IPS-18a (cell line): ENCODE data around the gene BDH2.

Experiments
- H3K27ac ChIP-seq: one replicate; pipeline ENCODE4 v1.5.1; 2013; ENCODE audit warnings: low read length
- H3K27me3 ChIP-seq: one replicate; pipeline ENCODE4 v1.6.1; 2013; ENCODE audit warnings: mild to moderate bottlenecking, low read length; ENCODE audit not compliant: control insufficient read depth, insufficient read depth
- H3K36me3 ChIP-seq: one replicate; pipeline ENCODE4 v1.6.1; 2013; ENCODE audit warnings: low read depth, low read length; ENCODE audit not compliant: control insufficient read depth
- H3K4me1 ChIP-seq: one replicate; pipeline ENCODE4 v1.6.1; 2013; ENCODE audit warnings: low read depth, low read length; ENCODE audit not compliant: control insufficient read depth
- H3K4me3 ChIP-seq: one replicate; pipeline ENCODE4 v1.5.1; 2013; ENCODE audit warnings: low read length
- H3K9ac ChIP-seq: one replicate; pipeline ENCODE4 v1.6.1; 2013; ENCODE audit warnings: mild to moderate bottlenecking, low read length, moderate library complexity
- H3K9me3 ChIP-seq: one replicate; pipeline ENCODE4 v1.6.1; 2013; ENCODE audit warnings: low read depth, low read length; ENCODE audit not compliant: control insufficient read depth

The BDH2 gene

DNA sequence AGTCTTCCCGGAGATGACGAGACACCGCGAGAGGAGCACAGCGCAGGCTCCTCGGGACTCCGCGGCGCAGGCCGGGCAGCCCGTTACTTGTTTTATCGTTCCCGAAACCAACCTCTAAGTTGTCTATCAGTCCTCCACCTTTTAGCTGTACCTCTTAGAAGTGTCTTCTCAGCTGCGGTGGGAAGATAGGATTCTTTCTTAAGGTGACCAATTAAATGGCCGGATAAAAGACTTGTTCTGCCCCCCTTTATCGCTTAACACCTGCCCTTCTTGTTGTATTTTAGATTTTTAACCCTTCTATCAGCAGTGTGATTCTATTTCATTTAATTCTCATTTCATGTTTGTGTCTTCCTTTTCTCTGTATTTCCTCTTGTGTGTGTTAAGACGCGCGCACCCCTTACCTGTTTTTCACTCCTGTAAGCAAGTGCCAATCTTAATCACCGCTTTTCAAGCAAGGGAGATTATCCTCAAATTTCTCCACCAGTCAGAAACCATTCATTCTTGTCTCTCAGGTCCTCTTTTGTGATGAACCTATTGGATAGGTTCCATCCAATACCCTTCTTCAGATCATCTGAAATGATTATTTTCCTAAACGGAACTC lies 22.8 kb downstream of the BDH2 start, which contains the start of gene SLC9B2:
Gene SLC9B2, minus strand, starts transcription at position 15 of the 601 bp plus-strand sequence. CDS start 9,211 bp downstream, outside the sequence.
- Histone ChIP-seq H3K27me3 (peaks cover 35% of the 10 kb centered on the region), H3K4me3 (peak within 1 kb of the TSS; percentile 69), H3K4me1 (peaks cover 8% of the 10 kb centered on the region), H3K9ac (peak within 1 kb of the TSS; percentile 72), H3K27ac (no peak within 1 kb of the TSS), H3K36me3 (no peaks in the 10 kb centered on the region), H3K9me3 (no peaks in the 10 kb centered on the region)

DNA sequence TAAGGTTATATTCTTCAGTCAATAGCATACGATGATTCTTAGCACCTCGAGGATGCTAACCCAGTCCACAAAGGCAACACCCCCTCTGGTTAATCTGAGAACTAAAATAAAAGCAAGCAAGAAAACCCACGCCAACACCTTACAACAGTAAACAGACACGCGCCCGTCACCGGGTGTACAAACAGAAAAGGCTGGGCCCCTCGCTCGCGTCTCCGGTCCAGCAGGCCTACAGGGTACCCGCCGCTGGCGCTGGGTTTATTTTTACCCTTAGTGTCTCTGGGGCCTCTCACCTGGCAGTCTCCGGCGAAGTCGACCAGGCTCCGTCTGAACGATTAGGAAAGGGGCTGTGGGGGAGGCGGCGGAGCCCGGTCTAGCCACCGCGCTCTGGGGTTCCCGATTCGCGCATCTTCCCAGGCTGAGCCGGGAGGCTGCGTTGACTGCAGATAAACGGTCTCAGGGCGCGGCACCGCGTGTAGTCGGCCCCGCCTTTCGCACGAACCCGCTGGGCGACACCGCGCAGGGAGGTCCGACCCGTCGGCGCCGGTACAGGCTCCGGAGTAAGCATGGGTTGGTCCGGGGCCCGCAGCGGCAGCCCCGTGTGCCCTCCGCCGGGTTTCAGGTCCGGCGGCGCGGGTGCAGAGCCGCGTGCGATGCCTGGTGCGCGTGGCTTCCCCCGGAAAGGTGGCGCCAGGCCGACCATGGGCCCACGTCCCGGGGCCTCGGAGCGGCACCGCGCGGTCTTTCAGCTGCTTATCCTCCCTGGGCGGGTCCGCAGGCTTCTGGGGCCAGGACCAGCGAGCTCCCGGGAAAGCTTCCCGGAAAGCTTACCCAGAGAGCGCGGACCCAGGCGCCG lies 23.5 kb downstream of the BDH2 start:
- Histone ChIP-seq H3K9me3 (no peaks in the 10 kb centered on the region), H3K36me3 (no peaks in the 10 kb centered on the region), H3K27me3 (peaks cover 35% of the 10 kb centered on the region), H3K4me1 (peaks cover 8% of the 10 kb centered on the region), H3K4me3 (peak overlapping the region; percentile 69), H3K27ac (no peak overlapping the region), H3K9ac (peak overlapping the region; percentile 72)

DNA sequence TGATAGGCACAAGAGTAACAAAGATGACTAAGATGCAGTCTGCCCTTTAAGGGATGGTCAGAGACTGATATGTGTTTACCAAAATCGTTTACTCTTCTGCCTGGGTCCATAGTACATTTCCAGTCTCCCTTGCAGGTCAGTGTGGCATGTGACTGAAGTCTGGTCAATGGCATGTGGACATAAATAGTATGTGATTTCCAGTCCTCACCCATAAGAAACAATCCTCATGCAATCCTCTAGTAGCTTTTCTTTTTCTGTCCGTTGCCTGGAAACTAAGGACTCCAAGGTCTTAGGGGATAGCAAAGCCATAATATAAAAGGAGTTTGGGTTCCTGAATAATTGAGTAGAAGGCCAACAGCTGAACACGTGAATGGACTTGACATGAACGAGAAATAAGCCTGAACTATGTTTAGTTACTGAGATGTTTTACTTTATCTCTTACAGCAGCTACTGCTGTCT lies 24.2 kb downstream of the BDH2 start:
- Histone ChIP-seq H3K36me3 (no peaks in the 10 kb centered on the region), H3K4me3 (peak overlapping the region; percentile 69), H3K9me3 (no peaks in the 10 kb centered on the region), H3K27ac (no peak overlapping the region), H3K4me1 (peaks cover 8% of the 10 kb centered on the region), H3K27me3 (peaks cover 35% of the 10 kb centered on the region), H3K9ac (peak overlapping the region; percentile 72)

GRCh38 chr4:103074744-103075434 lies 24.7 kb downstream of the BDH2 start:
- peak overlapping the region; percentile 69 for H3K4me3 ChIP-seq

DNA sequence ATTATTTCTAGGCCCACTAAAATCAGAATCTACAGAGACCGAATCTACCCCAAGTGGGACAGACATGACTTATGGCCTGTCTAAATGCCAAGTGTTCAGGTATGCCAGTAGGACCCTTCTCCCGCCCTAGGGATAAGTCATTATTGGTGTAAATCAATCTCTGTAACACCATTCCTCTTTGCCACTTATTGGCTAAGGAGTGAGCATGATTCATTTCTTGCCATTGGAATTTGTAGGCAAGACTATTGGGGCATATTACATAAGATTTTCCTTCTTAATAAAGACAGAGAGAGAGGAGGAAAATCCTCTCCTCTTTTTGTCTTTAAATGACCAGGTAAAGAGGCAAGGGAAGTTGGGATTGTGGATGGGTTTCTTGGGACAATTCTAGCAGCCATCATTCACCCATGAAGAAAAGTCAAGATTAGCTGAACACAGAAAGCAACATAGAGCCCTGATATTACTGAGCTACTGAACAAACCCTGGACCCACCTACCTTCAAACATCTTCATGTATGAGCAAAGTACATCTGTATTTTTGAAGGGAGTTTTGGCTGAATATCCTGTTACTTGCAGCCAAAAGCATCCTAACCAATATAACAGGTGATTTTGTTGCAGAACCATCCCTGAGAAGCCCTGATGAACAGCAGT lies 25.7 kb downstream of the BDH2 start:
- H3K4me1 ChIP-seq = peaks cover 12% of the 10 kb centered on the region
- no peaks in the 10 kb centered on the region for H3K36me3 ChIP-seq
- no peak overlapping the region for H3K4me3 ChIP-seq
- H3K27ac ChIP-seq = no peak overlapping the region
- H3K9ac ChIP-seq = no peak overlapping the region
- H3K9me3 ChIP-seq = no peaks in the 10 kb centered on the region
- peaks cover 35% of the 10 kb centered on the region for H3K27me3 ChIP-seq

More at GRCh38 chr4:103074744-103075434, 24.7 kb downstream of the BDH2 start:
- Histone ChIP-seq H3K9ac (no peak overlapping the region), H3K27me3 (peaks cover 35% of the 10 kb centered on the region), H3K9me3 (no peaks in the 10 kb centered on the region), H3K4me1 (peaks cover 11% of the 10 kb centered on the region), H3K36me3 (no peaks in the 10 kb centered on the region), H3K27ac (no peak overlapping the region)

- Histone ChIP-seq H3K4me3 (no peak overlapping the region), H3K27ac (no peak overlapping the region), H3K36me3 (no peaks in the 10 kb centered on the region), H3K27me3 (no peaks in the 10 kb centered on the region), H3K4me1 (peaks cover 4% of the 10 kb centered on the region), H3K9ac (no peak overlapping the region), H3K9me3 (no peaks in the 10 kb centered on the region)
Observed at GRCh38 chr4:103067841-103068547, 31.6 kb downstream of the BDH2 start.

DNA sequence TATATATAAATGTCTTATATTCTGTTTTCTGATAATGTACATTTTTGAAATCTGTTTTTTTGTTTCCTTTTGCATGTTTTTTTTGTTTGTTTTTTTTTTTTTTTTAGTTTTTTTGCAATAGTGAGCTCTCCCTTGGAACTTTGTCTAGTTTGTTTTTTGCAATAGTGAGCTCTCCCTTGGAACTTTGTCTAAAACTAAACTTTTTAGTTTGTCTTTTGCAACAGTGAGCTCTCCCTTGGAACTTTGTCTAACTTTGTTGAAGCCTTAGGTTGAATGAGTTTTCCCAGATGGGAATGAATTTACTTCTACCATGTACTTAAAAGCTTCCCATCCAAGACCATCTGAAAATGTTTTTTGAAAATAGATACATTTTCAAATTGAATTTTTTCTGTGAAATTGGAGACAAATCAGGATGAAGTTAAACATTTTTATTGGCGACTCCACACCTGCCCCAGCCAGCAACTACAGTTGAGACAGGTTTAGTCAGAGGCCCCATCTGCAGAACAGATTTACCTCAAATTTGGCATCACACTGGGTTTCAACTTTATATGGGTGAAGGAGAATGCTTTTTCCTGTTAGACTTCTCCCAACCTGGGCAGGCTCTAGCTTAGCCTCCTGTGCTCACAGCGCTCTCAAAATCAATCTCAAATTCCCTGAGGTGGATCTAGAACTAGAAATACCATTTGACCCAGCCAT lies 39.0 kb downstream of the BDH2 start:
- Histone ChIP-seq H3K27ac (no peak overlapping the region), H3K9ac (no peak overlapping the region), H3K4me3 (no peak overlapping the region), H3K4me1 (no peaks in the 10 kb centered on the region), H3K27me3 (no peaks in the 10 kb centered on the region), H3K36me3 (no peaks in the 10 kb centered on the region), H3K9me3 (no peaks in the 10 kb centered on the region)

DNA sequence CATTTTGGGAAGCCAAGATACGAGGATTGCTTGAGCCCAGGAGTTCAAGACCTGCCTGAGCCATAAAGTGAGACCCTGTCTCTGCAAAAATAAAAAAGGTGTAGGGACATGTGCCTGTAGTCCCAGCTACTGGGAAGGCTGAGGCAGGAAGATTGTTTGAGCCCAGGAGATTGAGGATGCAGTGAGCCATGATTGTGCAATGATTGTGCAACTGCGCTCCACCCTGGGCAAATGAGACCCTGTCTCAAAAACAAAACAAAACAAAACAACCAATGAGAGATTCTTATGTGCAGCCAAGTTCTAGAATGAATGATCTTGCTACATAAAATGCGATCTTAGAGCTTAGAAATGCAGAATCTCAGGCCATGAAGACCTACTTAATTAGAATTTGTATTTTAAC lies 45.6 kb downstream of the BDH2 start:
- Histone ChIP-seq H3K27me3 (no peaks in the 10 kb centered on the region), H3K27ac (no peak overlapping the region), H3K9me3 (no peaks in the 10 kb centered on the region), H3K4me1 (no peaks in the 10 kb centered on the region), H3K9ac (no peak overlapping the region), H3K4me3 (no peak overlapping the region), H3K36me3 (no peaks in the 10 kb centered on the region)

GRCh38 chr4:103052779-103053178 lies 46.9 kb downstream of the BDH2 start:
- Histone ChIP-seq H3K9ac (no peak overlapping the region), H3K4me3 (no peak overlapping the region), H3K27ac (no peak overlapping the region), H3K27me3 (no peaks in the 10 kb centered on the region), H3K9me3 (no peaks in the 10 kb centered on the region), H3K4me1 (no peaks in the 10 kb centered on the region), H3K36me3 (no peaks in the 10 kb centered on the region)

DNA sequence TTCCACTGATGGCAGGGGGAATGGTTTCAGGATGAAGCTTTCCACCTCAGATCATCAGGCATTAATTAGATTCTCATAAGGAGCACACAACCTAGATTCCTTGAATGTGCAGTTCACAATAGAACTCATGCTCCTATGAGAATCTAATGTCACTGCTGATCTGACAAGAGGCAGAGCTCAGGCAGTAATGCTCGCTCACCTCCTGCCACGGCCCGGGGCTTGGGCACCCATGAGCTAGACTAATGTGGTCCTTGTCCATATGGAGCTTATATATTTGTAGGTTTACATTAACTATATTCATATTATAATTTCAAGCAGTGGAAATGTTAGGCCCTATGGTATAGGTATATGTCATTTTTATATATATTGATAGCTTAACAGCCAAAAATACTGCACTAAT lies 47.5 kb downstream of the BDH2 start:
- Histone ChIP-seq H3K9ac (no peak overlapping the region), H3K27ac (no peak overlapping the region), H3K9me3 (no peaks in the 10 kb centered on the region), H3K4me3 (no peak overlapping the region), H3K4me1 (no peaks in the 10 kb centered on the region), H3K27me3 (no peaks in the 10 kb centered on the region), H3K36me3 (no peaks in the 10 kb centered on the region)
